RKO (cell line): ENCODE measurements around the gene TFEB.

Experiments used
- DNase-seq: peaks from one replicate; pipeline ENCODE4 v3.0.0-alpha.2; 2016; ENCODE audit warnings: low spot score

Gene TFEB

DNA sequence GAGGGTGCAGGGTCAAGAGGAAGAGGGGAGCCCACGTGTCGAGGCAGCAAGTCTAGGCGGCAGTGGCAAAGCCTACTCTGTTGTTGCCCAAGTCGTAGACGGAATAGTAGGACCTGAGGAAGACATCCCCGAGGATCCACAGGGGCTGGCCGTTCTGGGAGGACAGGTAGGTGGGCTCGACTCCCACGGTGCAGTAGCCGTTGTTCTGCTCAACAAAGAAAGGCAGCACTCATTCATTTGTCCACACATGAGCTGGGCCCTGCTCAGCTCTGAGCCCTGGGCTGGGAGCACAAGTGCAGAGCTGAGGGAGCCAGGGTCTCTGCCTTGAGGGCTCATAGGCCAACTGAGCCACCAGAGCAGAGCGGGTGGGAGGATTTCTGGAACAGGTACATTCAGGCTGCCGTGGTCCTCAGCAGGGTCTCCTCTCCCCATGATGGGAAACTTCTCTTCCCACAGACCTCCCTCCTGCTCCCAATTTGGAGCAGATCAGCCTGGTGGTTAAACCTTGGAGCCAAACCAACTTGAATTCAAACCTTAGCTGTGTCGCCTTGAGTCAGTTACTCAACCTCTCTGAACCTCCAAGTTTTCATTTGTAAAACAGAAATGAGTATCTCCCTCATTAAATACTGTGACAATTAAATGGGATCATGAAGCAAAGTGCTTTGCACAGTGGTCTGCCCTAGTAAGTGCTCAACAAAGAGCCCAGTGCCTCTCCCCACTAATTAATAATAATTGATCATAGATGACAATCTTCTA lies 1.6 kb upstream of the TFEB start:
- DNase-seq, result no peak

DNA sequence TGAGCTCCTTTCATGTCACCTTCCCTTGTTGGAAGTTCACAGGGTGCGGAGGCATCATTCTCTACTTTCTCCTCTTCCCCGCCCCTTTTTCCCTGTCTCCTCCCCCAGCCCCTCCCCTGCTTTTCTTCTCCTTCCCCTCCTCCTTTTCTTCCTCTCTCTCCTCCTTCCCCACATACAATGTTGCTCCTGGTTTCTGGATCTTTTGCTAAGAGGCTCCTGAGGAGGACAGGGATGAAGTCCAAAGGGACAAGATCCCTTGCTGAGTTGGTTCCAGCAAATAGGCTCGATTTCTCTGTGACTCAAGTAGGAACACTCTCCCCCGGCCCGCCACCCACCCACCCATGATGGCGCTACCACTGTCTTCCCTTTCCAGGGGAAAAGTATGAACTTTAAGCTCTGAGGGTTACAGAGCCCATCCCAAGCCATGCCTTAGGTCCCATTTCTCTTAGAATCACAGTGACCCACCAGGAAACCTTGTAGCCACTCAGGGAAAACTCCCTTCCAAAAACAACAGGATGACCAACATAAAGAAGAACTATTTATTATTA lies 852 bp upstream of the TFEB start:
- DNase-seq, result no peak

DNA sequence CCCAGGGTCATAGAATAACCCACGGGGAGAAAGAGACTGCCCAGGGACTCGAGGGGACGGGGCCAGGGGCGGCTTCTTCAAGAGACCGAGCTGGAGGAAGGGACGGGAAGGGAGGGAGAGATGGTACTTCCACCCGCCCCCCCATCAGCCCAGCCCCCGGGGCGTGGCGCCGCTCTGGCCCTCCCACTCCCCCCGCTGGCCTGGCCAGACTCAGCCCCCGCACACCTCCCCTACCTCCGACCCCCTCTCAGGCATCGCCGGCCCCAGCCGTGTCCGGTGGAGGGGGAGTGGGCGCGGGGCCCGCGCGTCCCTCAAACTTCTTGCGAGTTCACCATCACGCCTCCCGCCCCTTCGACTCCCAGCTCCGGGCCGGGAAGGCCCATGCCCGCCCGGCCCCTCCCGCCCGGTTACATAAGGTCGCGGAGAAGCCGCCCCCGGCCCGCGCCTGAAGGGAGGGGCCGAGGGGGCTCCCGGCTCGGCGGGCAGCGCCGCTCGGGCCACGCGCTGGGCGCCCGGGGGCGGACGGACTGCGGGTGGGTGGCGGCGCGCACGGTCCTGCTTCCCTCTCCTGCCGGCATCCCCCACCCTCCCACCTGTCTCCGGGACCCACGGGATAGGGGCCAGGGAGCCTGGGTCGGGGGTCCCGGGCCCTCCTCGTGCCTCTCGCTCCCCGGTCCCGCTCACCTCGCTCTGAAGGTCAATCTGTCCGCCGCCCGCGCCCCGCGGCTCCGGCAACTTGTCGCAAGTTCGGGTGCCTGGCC lies 562 bp downstream of the TFEB start:
- peak; percentile 71 for DNase-seq

DNA sequence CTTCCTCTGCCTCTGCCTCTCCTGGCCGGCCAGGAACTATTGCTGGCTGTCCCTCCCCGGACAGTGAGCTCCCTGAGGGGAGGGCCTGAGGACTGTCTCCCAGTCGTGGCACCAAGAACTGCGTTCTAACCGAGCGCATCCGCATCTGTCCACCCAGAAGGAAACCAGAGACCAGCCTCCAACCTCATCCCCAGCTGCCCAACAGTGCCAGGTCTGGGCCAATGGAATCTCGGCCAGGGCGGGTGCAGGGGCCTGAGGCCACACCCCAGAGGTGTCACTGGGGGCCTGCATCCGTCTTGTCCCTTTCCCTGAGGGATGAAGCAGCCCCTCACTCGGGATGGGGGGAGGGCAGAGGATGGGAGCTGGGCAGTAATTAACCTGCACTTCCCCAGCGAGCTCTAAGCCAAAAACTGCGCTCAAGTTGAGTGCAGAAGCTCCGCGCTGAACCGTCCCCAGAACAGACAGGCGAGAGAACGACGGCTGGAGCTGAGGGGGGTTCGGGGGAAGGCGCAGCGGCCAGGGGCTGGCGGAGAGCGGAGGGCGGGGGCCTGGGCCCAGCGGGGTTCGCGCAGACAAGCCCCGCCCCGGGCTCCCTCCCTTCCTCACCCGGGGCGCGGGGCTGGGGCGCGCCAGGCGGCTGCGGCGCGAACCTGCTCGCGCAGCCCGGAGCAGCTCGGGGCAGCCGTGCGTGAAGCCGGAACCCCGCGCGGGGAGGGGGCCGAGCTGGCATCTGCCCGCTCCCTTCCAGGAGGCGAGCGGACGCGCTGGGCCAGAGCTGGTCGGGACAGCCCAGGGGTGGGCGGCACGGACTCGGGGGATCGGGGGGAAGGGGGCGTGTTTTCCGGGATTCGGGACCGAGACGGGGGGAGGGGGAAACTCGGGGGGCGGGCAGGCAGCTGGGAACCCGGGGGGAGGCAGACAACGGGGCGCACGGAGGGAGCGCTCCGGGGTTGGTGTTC lies 1.4 kb downstream of the TFEB start:
- peak; percentile 71 for DNase-seq

DNA sequence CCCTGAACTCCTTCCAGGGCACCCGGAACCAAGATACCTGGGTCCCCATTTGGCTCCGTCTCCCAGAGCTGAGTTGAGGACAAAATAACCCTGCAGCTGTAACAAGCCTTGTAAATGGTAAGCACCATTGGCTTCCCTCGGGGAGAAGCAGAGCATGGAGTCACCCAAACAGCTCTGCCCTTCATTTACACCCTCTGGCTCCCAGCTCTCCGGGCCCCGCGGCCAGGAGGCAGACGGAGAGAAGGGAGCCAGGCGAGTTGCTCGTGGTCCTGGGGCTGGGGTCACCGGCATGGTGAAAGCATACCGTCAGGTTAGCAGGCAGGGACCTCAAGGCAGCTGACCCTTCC lies 2.1 kb downstream of the TFEB start:
- no peak for DNase-seq

DNA sequence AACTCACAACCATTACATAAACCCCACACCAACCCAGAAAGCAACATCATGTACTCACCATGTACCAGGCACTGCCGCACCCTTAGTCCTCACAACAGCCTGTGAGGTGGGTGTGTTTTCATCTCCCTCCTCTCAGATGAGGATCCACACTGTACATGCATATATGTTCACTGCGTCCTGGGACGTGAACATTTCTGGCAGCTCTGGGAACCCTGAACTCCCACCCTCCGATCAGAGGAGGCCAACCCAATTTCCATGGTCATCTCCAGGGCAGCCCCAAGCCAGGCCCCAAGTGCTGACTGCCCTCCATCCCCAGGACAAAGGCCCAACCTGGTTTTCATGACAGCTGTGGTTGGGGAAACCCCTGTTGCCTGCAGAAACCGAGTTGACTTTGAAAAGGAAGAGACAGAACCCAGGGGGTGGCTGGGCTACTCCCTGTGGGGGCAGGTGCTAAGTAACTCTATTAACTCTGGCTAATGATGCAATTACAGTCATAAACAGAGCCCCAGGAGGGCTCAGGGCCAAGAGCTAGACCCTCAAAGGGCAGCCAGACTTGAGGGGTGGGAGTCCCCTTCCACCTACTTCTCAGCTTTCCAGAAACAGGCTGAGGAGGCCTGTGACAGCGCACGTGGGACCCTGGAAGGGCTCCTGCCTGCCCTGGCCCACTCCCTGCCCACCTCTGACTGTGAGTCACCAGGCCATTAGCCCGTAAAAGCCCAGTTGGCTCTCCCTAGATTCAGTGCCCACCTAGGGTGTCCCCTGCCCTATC lies 2.6 kb downstream of the TFEB start:
- DNase-seq, result no peak

DNA sequence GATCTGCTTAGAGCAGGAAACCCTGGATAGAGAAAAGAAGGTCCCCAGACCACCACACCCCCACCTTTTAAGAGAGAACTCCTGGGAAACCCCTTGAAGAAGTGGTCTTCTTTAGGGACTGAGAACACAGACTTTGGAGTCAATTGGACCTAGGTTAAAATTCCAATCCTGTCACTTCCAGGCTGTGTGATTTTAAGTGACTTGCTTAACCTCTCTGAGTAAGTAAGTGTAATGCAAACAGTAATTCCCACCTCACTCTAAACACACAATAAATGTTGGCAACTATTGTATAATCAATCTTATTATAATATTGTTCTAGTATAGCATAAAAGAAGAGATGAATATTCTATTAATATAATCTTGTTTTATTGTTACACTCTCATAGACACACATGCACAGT lies 3.3 kb downstream of the TFEB start:
- no peak for DNase-seq

DNA sequence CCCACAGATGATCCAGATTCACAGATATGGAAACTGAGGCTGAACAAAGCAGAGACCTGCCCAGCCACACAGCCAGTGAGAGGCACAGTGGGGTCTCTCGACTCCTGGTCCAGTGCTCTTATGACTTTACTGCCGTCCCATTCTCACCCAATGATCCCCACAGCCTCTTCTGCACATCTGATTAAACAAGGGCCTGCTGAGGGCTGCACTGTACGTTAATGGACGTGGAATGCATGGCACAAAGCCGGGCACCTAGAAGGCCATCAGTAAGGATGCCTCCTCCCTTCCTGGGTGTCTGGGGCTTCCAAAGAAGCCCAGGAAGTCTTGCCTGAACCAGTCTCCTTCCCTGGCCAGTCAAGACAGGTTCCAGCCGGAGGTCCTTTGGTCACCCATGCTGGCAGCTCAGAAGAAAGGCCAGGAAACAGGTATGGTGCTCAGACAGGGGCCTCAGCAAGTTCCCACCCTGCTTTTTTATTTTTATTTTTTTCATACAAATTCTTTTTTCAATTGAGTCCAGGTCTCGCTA lies 3.8 kb downstream of the TFEB start:
- DNase-seq, result no peak

DNA sequence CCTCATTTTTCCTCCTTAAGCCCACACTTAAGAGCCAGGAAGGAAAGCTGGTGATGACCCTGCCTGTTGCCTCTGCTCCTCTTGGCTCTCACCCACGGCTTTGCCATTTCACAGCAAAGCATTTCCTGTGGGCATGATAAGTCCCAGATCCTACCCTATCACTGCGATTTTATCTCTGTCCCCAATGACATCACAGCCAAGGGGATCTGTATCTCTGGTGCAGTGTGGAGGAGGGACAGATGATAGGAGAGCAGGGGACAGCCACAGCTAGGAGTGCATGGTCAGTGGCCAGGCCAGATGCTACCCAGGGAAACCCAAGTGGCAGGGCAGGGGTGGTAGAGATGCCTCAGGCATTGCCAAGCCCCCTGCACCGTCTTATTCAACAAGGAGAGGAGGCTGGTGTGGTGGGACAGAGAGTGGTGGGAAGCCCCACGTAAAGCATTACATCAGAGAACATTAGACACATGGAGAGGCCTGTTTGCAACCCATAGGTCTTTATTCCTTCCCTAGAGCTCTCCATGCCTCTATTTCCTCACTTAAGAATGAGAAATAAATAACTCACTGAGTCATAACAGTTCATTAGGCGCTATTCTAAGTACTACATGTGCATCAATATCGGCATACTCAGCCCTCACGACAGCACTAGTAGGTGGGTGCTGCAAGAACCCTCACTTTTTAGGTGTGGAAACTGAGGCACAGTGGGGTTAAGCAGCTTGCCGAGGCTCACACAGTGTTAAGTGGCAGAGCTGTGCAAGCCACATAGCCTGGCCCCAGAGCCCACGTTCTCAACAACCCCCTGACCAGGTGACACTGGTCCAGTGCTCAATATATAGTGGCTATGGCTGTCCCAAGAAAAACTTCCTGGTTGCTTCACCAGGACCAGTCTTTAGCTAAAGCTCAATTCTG lies 4.6 kb downstream of the TFEB start:
- no peak for DNase-seq

DNA sequence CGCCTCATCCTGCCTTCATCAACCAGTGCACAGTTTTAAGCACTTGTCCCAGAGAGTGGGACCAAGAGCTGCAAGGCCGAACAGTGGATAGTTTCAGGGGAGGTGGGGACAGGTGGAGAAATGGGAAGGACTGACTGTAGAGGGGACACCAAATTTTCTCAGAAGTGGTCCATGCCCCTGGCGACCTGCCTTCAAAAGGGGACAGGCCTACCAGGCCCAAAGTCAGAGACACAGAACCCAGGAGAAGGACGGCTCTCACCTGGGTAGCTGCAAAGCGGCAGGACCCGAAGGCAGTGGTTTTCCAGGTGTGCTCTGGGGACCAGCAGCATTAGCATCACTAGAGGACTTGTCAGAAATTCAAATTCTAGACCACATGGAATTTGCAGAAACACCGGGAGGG lies 5.8 kb downstream of the TFEB start:
- DNase-seq, result no peak

DNA sequence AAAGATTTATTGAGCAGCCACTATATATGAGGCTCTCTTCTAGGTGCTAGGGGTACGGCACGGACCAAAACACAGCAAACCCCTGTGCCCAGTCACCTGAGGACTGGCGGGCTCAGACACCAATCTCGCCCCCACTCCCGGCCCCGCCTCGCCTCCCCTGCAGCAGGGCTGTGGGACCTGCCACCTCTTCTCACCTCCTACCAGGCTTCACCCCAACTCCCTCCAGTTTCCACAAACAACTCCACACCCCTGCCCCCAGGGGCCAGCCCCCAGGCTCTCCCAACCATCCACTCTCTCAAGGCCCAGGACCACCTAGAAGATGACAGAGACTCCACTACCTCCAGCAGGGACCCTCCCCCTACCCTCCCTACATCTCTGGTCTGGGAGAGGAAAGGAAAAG lies 6.5 kb downstream of the TFEB start:
- no peak for DNase-seq

DNA sequence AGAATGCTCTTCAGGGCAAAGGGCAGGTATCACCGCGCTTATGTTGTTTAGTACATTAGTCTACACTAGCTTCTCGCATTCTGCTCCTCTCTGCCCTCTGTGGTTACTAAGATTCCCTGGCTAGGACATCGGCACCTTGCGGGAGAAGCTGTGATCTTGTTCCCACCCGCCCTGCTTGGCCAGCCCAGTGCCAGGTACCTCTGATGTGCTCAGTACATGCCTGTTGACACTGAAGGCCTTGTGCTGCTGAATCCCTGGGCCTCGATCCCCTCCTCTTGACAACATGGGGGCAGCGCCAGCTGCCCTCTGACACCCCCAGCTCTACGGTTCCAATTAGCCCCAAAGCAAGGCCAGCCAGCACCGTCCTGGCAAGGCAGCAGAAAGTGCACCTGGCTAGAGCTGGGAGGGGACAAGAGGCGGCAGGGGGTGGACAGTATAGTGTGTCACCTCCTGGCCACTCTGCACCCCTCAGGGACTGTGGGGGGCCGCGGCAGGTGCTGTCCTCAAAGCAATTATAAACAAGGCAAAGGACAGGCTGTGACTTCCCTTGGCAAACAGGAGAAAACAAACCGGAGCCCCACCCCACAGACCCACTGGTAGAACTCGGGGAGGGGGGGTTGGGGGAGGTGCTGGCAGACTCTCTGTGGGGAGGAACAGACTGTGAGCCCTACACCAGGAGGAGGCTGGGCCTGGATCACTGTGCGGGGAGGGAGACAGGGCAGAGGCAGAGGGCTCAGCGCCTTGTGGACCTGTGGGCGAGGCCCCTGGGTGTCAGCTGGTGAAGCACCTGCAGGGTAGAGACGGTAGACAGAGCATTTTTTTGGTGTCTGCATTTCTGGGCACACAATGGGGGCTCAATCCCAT lies 7.1 kb downstream of the TFEB start:
- DNase-seq, result no peak

DNA sequence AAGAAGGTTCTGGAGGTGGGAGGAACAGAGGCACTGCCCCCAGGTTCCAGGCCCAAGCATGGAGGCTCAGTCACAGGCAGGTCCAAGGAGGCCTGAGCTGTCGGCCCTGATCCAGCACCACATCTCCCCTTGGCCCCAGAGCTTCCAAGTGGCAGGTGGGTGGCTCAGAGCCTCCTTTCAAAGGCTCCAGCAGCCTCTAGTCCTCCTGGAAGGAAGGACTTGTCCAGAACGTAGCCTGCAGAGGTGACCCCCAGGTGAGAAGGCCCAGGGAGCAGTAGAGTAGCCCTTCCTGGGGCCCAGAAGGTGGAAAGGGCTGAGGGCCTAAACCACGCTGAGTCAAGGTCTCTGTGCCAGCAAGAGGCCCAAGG lies 7.7 kb downstream of the TFEB start:
- no peak for DNase-seq

DNA sequence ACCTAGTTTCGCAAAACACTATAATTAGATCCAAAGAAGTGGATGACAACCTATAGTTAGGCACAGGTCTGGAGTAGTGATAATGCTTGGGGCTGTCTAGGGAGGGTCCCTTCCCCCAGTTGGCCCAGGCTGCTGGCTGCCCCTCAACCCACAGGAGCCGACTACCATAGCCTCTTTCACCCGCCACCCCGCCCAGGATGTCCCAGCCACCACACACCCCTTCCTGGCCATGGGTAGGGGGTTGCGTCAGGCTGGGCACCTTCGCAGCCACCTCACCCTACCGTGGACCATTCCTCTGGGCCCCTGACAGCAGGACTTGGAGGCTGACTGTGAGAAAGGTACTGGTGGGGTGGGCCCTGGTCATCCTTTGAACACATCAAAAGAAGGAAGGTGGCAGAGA lies 8.5 kb downstream of the TFEB start:
- DNase-seq, result no peak

DNA sequence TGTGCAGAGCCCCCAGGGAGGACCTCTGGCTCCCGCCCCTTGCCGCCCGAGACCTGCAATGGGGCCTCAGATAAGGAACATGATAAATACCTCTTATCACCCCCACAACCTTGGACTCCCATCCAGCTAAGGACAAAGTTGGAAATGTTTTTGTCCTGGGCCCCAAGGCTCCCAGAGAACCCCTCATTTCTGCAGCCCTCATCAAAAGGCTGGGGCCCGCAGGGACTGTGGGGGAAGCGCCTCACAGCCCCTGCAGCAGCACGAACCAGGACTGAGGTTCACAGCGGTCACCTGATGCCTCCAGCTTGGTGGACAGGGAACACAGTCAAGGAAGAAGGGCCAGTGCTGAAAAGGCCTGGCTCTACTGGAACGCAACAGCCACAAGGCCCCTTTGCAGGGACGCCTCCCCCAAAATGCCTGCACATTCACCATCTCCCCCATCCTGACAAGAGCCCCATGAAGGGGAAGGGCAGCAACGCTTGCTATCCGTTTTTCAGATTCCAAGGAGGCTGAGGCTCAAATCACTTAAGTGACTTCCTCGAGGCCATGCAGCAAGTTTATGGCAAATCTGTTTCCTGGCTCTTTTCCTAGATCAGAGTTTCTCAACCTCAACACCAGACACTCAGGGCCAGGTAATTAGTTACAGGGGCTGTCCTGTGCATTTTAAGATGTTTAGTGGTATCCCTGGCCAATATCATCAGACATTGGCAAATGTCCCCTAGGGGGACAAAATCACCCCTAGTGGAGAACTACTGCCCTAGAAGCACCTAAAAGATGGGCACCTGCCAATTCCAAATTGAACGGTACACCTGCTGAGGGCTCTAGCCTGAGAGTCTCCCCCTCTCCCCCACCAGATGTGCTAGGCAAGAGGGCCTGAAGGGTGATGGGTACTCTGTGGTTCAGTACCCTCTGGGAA lies 10.6 kb downstream of the TFEB start:
- DNase-seq, result no peak

DNA sequence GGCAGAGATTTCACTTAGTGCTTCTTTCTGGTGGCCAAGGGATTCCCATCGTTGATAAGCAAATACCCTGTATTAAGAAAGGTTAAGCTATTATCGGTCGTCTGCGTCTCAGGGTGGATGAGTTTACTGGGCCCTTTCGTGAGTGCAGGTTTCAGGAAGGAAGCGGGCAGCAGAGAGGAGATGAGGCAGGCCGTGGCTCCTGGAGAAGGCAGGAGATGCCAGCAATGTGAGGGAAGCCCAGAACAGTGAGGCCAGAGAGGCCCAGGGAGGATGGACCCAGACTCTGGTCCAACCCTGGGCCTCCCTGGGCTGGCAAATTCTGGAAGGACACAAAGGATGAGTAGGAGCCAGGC lies 11.2 kb downstream of the TFEB start:
- no peak for DNase-seq

DNA sequence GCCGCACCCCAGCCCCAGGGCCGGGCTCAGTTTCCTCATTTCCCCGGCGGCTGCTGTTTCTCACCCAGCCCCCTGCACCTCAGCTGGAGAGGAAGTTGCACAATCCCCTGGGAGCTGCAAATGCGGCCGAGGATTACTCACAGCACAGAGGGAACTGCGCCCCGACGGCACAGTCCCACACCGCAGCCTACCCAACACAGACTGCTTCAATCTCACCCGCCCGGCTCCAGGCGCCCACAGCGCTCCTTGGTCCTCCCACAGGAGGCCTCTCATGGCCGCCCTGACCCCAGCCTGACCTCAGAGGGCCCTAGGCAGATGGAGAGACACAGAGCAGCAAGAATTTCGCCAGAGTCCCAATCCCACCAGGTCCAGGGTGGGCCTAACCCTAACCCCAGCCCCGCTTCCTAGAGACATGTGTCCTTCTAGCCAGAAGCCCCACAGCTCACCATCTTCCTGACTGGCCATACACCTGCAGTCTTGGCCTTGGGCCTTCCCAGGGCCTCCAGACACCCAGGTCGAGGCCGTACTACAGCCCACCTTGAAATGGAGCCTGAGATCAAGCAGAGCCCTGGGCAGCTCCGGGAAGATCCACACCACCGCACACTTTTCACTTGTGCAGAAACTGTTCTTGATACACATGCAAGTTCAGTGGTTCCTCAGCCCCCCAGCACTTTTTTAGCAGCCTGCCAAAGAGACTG lies 11.7 kb downstream of the TFEB start:
- no peak for DNase-seq
